Measurements from ENCODE around the gene LINGO4.

DNA sequence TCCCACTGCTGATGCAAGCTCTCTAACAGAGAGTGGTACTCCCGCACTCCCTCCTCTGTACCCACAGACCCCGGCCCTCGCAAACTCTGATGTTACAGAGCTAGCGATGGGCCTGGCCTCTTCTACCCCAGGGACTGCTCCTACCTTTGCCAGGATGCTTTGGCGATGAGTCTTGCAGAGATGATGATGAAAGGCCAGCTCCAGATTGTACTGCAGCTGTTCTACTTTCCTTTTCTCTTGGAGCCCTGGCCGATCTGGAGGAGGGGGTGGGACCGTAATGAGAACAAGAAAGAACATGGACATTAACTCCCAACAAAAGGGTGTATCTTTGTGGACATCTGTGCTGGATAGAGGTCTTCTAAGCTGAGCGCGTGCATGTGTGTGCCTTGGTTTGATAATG lies 6.0 kb upstream of the LINGO4 start:
- TF ChIP-seq, protein P1, sequence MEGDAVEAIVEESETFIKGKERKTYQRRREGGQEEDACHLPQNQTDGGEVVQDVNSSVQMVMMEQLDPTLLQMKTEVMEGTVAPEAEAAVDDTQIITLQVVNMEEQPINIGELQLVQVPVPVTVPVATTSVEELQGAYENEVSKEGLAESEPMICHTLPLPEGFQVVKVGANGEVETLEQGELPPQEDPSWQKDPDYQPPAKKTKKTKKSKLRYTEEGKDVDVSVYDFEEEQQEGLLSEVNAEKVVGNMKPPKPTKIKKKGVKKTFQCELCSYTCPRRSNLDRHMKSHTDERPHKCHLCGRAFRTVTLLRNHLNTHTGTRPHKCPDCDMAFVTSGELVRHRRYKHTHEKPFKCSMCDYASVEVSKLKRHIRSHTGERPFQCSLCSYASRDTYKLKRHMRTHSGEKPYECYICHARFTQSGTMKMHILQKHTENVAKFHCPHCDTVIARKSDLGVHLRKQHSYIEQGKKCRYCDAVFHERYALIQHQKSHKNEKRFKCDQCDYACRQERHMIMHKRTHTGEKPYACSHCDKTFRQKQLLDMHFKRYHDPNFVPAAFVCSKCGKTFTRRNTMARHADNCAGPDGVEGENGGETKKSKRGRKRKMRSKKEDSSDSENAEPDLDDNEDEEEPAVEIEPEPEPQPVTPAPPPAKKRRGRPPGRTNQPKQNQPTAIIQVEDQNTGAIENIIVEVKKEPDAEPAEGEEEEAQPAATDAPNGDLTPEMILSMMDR (IDR thresholded peaks at IDR 0.05) = no peak
- TF ChIP-seq ZFX (IDR thresholded peaks at IDR 0.05; ENCODE audit: borderline replicate concordance) = no peak
